HL-60 (cell line): ENCODE measurements around the gene PPY.

Experiments
- CTCF ChIP-seq: IDR thresholded peaks from one replicate; pipeline ENCODE4 v1.5.1; 2011; ENCODE audit warnings: low read length, control low read depth, inconsistent platforms; ENCODE audit not compliant: insufficient read depth
- GABPA ChIP-seq: IDR thresholded peaks from 2 replicates; pipeline ENCODE4 v1.6.1; 2012; ENCODE audit warnings: low read depth
- REST ChIP-seq: IDR thresholded peaks from 2 replicates; pipeline ENCODE4 v1.6.1; 2012; ENCODE audit warnings: low read depth; ENCODE audit not compliant: insufficient replicate concordance

GRCh38 chr17:43983515-43984411 lies 41.5 kb upstream of the PPY start:
- TF ChIP-seq REST (no peak), GABPA (no peak), CTCF (no peak)
